AG10803 (cell line): ENCODE measurements around the gene APP.
"Not testable (repeated sequence)": the region's sequence is repeated elsewhere in the genome, so short reads cannot be mapped to it uniquely, and the experiment has no call there.

Experiments
- DNase-seq: peaks from one replicate; pipeline ENCODE4 v3.0.0; 2010; ENCODE audit warnings: low read depth
- H3K4me3 ChIP-seq: 2 replicates; pipeline ENCODE4 v1.5.1; 2011; ENCODE audit warnings: mild to moderate bottlenecking, low read length, control low read depth
- TF ChIP-seq, protein P1 (sequence below): conservative IDR thresholded peaks from 2 replicates; pipeline ENCODE4 v1.5.1; 2011; ENCODE audit warnings: mild to moderate bottlenecking, low read length, control low read depth, inconsistent platforms

APP gene

DNA sequence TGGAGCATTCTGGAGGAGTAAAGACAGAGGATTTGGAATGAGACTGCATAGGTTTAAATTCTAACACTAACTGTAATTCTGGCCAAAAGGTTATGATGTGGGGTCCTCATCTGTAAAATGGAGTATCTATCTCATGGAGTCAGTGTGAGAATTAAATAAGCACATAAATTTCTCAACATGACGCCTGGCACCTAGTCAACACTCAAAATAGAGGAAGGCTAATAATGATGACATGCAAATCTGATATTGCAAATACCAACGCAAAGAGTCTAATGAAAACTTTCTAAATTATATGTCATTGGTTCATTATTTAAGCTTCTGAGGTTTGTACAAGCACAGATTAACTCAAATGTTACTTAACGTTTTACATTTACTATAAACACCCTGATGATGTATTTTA is 29.6 kb downstream of the APP start:
- DNase-seq, result no peak
- no peak overlapping the region for H3K4me3 ChIP-seq
- TF ChIP-seq, protein P1, sequence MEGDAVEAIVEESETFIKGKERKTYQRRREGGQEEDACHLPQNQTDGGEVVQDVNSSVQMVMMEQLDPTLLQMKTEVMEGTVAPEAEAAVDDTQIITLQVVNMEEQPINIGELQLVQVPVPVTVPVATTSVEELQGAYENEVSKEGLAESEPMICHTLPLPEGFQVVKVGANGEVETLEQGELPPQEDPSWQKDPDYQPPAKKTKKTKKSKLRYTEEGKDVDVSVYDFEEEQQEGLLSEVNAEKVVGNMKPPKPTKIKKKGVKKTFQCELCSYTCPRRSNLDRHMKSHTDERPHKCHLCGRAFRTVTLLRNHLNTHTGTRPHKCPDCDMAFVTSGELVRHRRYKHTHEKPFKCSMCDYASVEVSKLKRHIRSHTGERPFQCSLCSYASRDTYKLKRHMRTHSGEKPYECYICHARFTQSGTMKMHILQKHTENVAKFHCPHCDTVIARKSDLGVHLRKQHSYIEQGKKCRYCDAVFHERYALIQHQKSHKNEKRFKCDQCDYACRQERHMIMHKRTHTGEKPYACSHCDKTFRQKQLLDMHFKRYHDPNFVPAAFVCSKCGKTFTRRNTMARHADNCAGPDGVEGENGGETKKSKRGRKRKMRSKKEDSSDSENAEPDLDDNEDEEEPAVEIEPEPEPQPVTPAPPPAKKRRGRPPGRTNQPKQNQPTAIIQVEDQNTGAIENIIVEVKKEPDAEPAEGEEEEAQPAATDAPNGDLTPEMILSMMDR, result no peak

DNA sequence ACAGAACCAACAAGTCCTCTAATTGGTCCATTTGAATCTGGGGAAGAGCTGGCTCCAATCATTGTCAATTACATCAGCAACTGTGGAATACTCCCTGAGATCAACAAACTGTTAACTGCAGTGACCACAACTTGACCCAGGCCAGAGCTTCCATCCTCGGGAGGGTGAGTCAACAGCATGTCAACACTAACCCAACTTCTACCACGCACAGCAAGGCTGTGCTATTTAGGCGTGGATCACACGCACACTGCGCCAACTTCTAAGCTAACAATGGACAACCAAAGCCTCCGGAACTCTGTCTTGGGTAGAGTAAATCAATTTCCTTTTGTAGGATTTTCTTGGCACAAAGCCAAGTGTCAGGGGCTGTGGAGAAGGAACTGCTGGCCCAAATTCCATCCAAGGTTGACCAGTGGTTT is 30.4 kb downstream of the APP start:
- DNase-seq, result peak; percentile 83
- TF ChIP-seq, protein P1, result no peak
- no peak overlapping the region for H3K4me3 ChIP-seq

DNA sequence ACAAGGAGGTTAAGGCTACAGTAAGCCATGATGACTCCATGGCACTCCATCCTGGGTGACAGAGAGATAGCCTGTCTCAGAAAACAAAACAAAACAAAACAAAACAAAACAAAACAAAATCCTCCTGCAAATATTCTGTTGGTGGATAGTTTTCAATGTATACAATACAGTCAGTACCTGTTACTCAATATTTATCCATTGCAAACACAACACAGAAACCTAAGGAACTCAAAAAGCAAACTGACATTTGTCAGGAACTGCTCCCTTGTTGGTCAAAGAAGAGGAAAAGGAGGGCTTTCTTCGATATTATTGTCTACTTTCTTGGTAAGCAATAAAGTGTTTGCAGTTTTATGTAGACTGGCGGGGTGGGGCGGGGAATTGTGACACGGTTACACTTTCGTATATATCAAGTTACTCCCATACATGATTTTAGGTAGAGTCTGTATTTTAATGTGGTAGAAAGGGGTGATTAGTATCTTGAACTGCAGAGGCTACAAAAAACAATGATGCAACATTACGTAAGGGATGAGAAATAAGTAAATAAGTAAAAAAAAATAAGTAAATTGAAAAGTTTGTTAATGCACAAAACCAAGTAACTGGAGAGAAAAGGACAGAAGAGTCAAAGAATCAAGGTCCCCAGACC is 31.8 kb downstream of the APP start:
- DNase-seq, result peak; percentile 29
- H3K4me3 ChIP-seq, result no peak overlapping the region
- TF ChIP-seq, protein P1, result no peak

DNA sequence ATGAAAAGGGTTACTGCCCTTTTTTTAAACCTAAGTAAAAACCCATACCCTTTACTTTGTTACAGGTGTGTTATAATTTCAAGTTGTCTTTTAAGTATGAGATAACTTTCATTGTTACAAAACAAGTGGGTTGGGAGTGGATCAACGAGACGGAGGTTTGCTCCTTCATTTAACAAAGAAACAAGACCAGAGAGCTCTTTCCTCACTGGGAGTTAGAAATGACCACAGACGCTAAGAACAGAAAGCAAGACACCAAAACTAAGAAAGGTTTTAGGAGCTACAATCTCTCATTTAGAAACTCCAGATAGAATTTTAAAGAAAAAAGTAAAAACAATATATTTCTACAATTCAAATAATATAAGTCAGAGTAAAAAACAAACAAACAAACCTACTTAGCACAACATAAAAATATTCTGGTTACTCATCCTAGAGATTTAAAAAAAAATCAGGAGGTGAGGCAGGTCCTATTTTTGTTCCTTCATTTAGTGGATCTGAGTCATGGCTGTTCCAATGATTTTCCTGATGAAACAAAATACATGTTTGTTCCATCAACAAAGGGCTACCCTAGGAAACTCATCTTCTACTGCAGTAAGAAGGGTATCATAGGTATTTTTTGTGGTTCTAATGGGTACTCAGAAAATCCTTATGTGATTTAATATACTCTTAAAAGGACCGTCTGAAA is 33.0 kb downstream of the APP start:
- TF ChIP-seq, protein P1, result no peak
- no peak for DNase-seq
- no peak overlapping the region for H3K4me3 ChIP-seq

DNA sequence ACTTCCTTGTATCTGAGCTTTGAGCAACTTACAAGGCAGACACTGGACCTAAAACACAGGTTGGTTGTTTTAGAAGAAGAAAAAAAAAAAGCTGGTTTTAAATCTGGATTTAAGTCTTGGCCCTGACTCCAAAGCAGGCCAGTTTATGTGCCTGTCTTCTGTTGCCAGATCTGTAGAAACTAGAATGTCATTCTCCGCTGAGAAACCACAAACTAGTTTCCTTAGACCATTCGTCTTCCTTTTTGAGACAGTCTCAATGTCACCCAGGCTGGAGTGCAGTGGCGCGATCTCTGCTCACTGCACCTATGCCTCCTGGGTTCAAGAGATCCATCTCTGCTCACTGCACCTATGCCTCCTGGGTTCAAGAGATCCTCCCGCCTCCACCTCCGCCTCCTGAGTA is 33.9 kb downstream of the APP start:
- TF ChIP-seq, protein P1, result no peak
- DNase-seq, result no peak
- no peak overlapping the region for H3K4me3 ChIP-seq

DNA sequence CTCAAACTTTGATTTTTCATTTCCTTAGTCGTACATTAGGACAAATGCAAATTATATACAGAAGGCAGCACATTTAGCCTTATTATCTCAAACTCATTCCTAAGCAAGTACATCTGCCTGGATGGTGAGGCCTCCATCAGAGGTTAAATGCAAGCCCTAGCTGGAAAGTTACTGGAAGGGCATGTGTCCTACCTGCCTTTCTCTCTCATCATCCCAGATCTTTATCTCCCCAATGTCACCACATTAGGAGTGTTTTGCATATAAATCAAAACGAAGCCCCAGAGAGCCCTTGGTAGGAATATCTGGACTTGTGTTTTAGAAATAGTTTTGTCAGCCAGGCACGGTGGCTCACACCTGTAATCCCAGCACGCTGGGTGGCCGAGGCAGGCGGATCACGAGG is 35.0 kb downstream of the APP start:
- DNase-seq, result no peak
- no peak overlapping the region for H3K4me3 ChIP-seq
- TF ChIP-seq, protein P1, result no peak

DNA sequence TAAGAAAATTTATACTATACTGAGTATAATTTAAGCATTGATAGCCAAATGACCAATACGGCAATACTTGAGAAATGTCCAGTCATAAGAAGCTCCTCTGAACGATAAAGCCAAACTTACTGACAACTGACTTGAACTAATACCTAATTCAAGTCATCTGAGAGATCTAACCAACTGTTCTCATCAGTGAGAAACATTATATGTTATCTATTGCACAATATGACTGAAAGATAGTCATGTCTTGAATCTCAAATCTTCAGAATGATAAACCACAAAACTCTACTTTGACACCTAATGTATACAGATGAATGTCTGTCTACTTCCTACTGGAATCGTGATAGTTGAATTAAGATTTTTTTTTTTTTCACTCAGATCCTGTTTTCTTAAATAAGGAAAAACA is 39.0 kb downstream of the APP start:
- H3K4me3 ChIP-seq, result no peak overlapping the region
- TF ChIP-seq, protein P1, result no peak
- no peak for DNase-seq

DNA sequence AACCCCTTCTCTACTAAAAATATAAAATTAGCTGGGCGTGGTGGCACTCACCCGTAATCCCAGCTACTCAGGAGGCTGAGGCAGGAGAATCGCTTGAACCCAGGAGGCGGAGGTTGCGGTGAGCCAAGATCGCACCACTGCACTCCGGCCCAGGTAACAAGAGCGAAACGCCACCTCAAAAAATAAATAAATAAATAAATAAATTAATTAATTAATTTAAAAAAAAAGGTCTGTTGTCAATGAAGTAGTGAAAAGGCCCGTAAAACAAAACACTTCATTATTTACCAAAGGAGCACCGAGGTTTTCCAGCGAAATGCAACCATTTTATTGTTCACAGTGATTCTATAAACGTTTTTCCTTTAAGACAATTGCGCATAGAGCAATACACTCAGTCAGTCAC is 39.5 kb downstream of the APP start:
- not testable (repeated sequence) for H3K4me3 ChIP-seq, DNase-seq
